ENCODE measurements around the gene CD59. TPM values are rescaled to one million over a fixed set of nuclear protein-coding genes. Genes with fewer than 3 reads are reported as not detected.

CD59 gene
- total and polyA plus RNA-seq, 9 of the 15 experiments (the other 6 are each of a cell fraction or from before 2014, with no cell fraction given) = 38.1 to 338 (median 173) TPM

GRCh38 chr11:33723238-33723881 lies 12.9 kb downstream of the CD59 start (continued):
- peak; percentile 51; the same call in 1 of the 2 replicates for TF ChIP-seq NBN (IDR thresholded peaks at IDR 0.05; ENCODE audit: low read depth)
- TF ChIP-seq ELK3 (CRISPR knock-in tag; IDR thresholded peaks at IDR 0.05) = no peak
- no peak for TF ChIP-seq ZNF77 (CRISPR knock-in tag; IDR thresholded peaks at IDR 0.05)
- peak; percentile 43 for TF ChIP-seq CREM (IDR thresholded peaks at IDR 0.05; ENCODE audit: low read depth)
- peak; percentile 59; the same call in 1 of the 2 replicates for TF ChIP-seq STAT5A (IDR thresholded peaks at IDR 0.05; ENCODE audit: borderline replicate concordance, low read length)
- no peak for TF ChIP-seq ZNF184 (CRISPR knock-in tag; IDR thresholded peaks at IDR 0.05)
- TF ChIP-seq CEBPB (tag; IDR thresholded peaks at IDR 0.05) = no peak
- TF ChIP-seq RERE (CRISPR knock-in tag; IDR thresholded peaks at IDR 0.05; ENCODE audit: borderline replicate concordance) = peak; percentile 68; the same call in 1 of the 2 replicates
- no peak for TF ChIP-seq RBFOX2 (IDR thresholded peaks at IDR 0.05; ENCODE audit: low read depth, low read length)
- TF ChIP-seq GTF2B (IDR thresholded peaks at IDR 0.05; ENCODE audit: extremely low read depth, insufficient read length) = no peak
- no peak for TF ChIP-seq MITF (IDR thresholded peaks at IDR 0.05)
- TF ChIP-seq JUN (IDR thresholded peaks at IDR 0.05; ENCODE audit: borderline replicate concordance, low read depth, low read length) = peak; percentile 93
- TF ChIP-seq JUN (CRISPR knock-in tag; IDR thresholded peaks at IDR 0.05; ENCODE audit: borderline replicate concordance) = no peak
- TF ChIP-seq GABPA (tag; conservative IDR thresholded peaks at IDR 0.05; ENCODE audit: low read depth) = no peak
- TF ChIP-seq HNRNPUL1 (IDR thresholded peaks at IDR 0.05; ENCODE audit: low read length) = no peak
- no peak for TF ChIP-seq SREBF2 (CRISPR knock-in tag; IDR thresholded peaks at IDR 0.05)
- no peak for TF ChIP-seq NR2C1 (IDR thresholded peaks at IDR 0.05)
- no peak for TF ChIP-seq NR2C1 (tag; IDR thresholded peaks at IDR 0.05)
- no peak for TF ChIP-seq PTBP1 (IDR thresholded peaks at IDR 0.05; ENCODE audit: low read depth, low read length)
- TF ChIP-seq HIVEP1 (CRISPR knock-in tag; IDR thresholded peaks at IDR 0.05) = no peak
- peak in 1 of 2 experiments; percentile 72; a peak in 3 of 4 replicates for TF ChIP-seq RCOR1 (IDR thresholded peaks at IDR 0.05; ENCODE audit: borderline replicate concordance in 1 of 2, low read depth in 2 of 2, low read length in 2 of 2)

All from K562 (cell line).